ENCODE measurements around the gene OCIAD2. TPM values are rescaled to one million over a fixed set of nuclear protein-coding genes. Genes with fewer than 3 reads are reported as not detected.
"Not testable (repeated sequence)": the region's sequence is repeated elsewhere in the genome, so short reads cannot be mapped to it uniquely, and the experiment has no call there.

OCIAD2 gene
- total RNA-seq, 1 experiment from 2014 or later = not detected

DNA sequence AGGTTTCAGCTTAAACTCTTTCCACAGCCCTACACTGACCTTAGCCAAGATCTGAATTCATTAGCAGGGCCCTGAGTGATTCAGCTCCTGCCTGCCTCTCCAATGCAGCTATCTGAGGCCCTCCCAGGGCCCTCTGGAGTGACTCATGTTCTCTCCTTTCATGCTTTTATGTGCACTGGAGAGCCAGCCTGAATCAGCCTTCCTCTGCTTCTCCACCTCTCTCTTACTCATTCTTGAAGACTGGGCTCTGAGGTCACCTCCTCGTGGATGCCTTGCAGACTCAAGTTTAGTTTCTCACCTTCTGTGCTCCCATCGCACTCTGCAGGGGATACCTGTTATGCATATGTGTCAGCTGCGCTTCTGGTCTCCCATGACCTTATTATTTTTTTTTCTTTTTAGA is 3.1 kb upstream of the OCIAD2 start:
- in situ Hi-C loops (cut with HindIII; ENCODE audit: low sequenced_read_pairs) = no loop called here
- DNase-seq (ENCODE audit: low spot score) = no peak

DNA sequence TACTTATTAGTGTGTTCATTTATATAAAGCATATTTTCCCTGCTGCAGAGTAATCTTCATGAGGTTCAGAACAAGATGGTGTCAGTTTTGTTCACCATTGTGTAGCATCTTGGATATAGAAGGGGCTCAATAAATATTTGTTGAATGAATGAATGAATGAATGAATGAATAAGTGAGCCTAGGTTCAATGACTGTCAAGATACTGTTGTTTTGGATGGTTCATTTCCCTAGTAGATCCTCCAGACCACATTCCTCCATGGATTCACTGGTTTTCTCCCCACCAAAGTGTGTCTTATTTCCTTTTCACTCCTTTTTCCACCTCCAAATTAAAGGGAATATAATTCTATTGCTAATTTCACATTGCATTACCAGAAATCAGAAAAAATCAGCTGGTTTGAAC is 2.1 kb upstream of the OCIAD2 start:
- in situ Hi-C loops (cut with HindIII; ENCODE audit: low sequenced_read_pairs) = no loop called here
- DNase-seq (ENCODE audit: low spot score) = no peak

DNA sequence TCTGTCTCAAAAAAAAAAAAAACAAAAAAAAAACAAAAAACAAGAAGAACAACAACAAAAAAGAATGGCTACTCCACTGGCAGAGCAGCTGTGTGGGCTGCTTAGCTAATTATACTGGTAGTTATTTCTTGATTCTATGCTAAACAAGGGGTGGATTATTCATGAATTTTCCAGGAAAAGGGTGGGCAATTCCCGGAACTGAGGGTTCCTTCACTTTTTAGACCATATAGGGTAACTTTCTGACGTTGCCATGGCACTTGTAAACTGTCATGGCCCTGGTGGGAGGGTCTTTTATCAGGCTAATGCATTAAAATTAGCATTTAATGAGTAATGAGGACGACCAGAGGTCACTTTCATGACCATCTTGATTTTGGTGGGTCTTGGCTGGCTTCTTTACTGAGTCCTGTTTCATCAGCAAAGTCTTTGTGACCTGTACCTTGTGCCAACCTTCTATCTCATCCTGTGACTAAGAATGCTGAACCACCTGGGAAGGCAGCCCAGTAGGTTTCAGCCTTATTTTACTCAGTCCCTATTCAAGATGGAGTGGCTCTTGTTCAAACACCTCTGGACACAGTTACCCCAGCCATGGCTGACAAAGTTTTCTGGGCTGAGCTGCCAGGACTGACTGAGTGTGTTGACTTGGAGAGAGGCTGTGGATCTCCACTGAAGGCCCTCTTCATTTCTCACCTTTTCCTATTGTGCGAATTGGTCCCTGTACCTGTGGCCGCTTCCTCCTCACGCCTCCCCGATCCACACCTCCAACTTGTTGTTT is 1.3 kb upstream of the OCIAD2 start:
- DNase-seq (ENCODE audit: low spot score) = no peak
- in situ Hi-C loops (cut with HindIII; ENCODE audit: low sequenced_read_pairs) = no loop called here

DNA sequence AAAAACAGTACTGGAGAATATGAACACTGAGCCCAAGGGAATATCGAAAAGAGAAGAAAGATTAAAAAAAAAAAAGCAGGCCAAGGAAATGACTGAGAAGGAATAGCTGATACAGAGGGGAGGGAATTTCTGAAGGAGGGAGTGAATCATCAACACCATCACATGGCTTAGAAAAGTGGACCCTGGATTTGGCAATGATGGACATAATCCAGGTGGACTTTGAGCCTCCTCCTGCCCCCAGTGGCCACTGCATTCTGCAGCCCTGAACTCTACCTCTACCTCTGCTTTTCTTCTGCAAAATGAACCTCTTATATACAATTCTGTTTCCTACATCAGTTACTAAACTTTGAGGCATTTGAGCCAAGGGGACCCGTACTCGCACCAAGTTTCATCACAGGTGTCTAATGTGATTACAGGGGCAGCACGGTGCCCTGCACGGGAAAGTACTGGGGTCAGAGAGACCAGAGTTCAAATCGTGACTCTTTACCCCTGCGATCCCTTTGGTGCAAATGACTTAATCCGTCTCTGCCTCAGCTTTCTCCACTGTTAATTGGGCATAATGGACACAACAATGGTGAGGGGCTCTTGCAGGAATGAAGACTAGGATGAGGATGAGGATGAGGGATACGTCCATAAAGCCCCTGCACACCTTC is 1.1 kb downstream of the OCIAD2 start:
- in situ Hi-C loops (cut with HindIII; ENCODE audit: low sequenced_read_pairs) = no loop called here
- DNase-seq (ENCODE audit: low spot score) = no peak

DNA sequence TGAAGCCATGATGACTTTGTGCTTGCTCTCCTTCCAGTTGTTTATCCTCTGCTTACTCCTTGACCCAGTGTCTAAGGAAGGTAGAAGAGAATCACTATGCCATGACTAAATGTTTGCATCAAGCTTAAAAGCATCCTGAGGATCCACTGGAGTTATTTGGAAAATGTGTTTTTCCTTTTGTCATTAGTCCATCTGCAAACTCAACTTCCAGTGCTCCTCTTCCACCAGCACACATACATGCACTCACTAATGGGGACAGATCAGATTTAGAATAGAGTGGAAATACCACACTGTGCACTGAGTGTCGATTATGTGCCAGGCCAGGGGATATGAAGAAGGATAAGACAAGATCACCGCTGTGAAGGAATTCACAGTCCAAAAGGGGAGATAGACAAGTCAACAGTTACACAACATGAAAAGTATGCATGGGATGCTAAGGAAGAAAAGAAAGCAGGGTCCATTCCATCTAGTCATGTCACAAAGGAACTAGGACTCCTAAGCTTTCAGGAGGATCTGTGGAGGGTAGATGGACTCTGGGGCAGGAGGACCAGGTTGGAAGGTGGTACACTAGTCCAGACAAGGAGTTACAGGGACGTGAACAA is 1.9 kb downstream of the OCIAD2 start:
- no peak for DNase-seq (ENCODE audit: low spot score)
- in situ Hi-C loops (cut with HindIII; ENCODE audit: low sequenced_read_pairs) = no loop called here

DNA sequence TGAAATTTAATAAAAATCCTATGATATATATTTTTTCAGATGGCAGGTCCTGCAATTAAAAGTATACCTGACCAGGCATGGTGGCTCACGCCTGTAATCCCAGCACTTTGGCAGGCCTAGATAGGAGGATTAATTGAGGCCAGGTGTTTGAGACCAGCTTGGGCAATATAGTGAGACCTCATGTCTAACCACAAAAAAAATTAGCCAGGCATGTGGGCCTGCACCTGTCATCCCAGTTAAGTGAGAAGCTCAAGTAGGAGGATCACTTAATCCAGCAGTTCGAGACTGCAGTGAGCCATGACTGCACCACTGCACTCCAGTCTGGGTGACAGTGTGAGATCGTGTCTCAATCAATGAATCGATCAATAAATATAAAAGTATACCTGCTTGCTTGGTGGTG is 2.5 kb downstream of the OCIAD2 start:
- DNase-seq (ENCODE audit: low spot score) = no peak
- in situ Hi-C loops (cut with HindIII; ENCODE audit: low sequenced_read_pairs) = no loop called here

DNA sequence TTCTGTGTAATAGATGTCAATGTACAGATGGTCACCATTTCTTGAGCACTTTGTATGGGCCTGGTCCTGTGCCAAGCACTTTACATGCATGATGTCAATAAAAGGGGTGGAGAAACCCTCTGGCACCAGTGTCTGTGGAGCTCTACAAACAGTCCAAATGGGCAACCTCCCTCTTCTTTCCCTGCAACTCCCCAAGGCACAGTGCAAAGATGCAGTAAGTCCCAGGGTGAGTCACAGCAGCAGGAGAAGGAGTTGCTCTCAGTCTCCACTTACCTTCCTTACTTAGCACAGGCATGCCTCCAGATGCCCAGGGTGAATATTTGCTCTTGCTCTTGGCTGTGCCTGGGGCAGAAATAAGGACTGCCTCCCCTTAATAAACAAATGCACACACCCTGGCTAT is 4.3 kb downstream of the OCIAD2 start:
- in situ Hi-C loops (cut with HindIII; ENCODE audit: low sequenced_read_pairs) = no loop called here
- no peak for DNase-seq (ENCODE audit: low spot score)

DNA sequence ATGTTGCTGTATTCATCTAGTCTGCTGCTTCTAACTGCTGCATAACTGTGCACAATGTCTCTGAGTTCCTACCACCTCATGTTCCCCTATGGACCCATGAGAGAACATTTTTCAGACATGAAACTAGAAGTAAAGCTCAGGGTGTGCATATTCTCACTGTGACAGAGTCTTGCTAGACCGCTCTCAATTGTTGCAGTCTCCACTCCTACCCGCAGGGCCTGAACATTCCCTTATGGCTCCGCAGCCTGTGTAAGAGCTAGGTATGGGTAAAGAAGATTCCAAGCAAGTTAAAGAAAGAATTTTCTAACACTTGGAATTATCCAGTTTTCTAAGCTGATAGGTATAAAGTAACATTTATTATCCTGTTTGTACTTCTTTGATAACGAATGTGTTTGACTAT is 5.4 kb downstream of the OCIAD2 start:
- DNase-seq (ENCODE audit: low spot score) = no peak
- in situ Hi-C loops (cut with HindIII; ENCODE audit: low sequenced_read_pairs) = no loop called here

DNA sequence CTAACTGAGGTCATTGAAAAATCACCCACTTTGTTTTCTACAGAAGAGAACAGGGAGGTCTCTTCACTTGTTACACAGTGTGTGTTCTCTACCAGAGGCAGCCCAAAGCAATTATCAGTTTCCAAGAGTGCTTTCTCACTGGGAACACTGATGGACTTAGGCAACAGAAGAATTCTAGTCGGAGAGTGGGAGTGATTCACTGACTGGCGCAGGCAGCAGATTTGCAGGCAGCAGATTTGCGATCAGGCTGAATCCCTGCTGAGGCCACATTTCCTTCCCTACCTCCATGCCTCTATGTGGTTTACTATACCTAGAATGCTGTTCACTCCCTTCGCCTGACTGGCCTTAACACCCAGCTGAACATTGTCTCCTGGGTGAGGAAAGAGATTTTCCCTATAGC is 6.6 kb downstream of the OCIAD2 start:
- in situ Hi-C loops (cut with HindIII; ENCODE audit: low sequenced_read_pairs) = no loop called here
- DNase-seq (ENCODE audit: low spot score) = peak; percentile 31

DNA sequence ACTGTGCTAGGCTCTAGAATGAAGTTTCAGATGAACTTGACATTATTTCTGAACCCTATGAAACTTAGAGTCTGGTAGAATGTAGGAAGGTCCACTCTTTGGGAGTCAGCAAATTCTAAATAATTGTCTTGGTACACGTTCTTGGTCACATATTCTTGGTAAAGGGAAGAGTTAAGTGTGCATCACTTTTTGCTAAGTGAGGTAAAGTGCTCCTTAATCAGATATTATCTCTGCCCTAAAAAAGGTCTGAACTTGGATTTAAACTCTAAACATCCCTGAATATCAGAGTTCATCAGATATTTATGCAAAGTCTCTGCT is 7.2 kb downstream of the OCIAD2 start:
- in situ Hi-C loops (cut with HindIII; ENCODE audit: low sequenced_read_pairs) = no loop called here
- no peak for DNase-seq (ENCODE audit: low spot score)

DNA sequence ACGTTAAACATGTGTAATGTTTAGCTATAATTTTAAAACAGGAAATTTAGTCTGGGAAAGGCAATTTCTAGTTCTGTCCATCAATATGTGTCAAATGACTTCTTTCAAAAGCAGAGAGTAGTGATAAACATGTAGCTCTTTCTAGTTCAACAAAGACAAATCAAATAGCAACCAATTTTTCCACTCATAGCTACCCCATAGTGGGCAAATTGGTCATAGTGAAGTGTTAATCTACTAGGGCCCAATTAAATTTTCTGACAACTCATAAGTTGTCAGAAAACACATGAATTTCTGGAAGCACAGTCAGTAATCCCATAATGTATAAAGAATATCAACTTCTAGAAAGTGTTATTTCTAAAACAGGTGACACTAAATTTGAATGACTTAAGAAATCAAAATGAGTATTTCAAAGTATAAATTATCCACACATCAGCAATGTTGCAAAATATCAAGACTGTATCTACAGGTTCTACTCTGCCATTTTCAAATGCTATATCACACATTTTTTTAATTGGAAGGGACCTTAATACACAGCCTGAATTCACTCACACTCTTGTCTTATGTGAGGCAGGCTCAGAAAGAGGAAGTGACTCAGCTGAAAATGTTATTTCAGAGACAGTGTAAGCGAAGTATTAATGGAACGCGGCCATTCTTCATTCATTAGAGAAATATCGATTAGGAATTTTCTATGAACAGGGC is 7.7 kb downstream of the OCIAD2 start:
- DNase-seq (ENCODE audit: low spot score) = no peak
- in situ Hi-C loops (cut with HindIII; ENCODE audit: low sequenced_read_pairs) = no loop called here

DNA sequence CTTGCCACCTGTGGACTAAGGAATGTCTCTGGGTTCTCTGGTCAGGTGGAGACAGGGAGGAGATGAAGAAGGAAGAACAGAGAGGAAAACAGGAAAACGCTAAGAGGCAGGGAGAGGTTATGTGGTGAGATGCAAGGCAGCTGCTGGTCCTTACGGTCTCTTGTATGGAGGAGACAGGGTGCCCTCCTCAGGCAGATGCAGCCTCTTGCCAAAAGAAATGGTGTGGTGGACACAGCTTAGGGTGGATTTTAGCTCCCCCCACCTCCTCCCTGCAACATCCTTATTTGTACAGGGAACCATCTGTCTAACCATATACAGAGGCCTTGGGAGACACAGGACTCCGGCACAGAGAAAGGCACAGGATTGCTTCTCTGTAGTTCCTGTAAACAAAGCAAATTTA is 9.7 kb downstream of the OCIAD2 start:
- no peak for DNase-seq (ENCODE audit: low spot score)
- in situ Hi-C loops (cut with HindIII; ENCODE audit: low sequenced_read_pairs) = no loop called here

DNA sequence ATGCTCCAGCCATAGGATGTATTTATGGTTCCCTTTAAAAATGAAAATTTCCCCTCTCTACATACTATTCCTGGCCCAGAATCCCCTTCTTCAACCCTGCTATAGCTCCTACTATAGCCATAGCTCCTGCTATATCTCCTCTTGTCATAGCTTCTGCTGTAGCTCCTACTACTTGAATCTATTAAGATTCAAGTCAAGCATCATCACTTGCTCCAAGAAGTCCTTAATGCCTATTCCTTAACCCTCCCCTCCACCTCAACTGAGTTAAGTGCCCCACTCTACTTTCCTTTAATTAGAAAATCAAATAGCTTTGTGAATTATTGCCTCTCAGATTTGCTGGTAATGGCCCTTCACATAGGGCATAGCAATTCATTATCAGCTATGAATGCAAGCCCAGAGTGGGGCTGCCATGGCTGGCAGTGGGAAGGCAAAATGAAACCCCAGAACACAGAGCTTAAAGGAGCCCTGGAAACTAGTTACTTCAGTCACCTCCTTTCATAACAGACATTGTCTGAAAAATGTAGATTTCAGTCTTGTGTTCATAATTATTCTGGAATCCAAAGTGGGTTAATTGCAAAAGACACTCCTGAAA is 15.4 kb downstream of the OCIAD2 start:
- in situ Hi-C loops (cut with HindIII; ENCODE audit: low sequenced_read_pairs) = no loop called here

DNA sequence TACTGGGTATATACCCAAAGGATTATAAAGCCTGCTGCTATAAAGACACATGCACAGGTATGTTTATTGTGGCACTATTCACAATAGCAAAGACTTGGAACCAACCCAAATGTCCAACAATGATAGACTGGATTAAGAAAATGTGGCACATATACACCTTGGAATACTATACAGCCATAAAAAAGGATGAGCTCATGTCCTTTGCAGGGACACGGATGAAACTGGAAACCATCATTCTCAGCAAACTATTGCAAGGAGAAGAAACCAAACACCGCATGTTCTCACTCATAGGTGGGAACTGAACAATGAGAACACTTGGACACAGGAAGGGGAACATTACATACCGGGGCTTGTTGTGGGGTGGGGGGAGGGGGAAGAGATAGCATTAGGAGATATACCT is 16.8 kb downstream of the OCIAD2 start:
- DNase-seq (ENCODE audit: low spot score); in situ Hi-C loops (cut with HindIII; ENCODE audit: low sequenced_read_pairs): not testable (repeated sequence)

More for the DNA sequence above, 15.4 kb downstream of the OCIAD2 start:
- no peak for DNase-seq (ENCODE audit: low spot score)

DNA sequence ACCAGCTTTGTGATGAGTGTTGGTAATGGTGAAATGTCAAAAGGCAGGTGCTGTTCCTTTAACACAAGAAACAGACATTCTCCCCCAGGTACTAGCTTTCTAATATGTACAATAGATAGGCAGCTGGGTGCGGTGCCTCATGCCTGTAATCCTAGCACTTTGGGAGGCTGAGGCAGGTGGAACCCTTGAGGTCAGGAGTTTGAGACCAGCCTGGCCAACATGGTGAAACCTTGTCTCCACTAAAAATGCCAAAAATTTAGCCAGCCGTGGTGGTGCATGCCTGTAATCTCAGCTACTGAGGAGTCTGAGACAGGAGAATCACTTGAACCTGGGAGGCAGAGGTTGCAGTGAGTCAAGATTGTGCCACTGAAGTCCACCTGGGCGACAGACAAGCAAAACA is 24.9 kb downstream of the OCIAD2 start:
- in situ Hi-C loops (cut with HindIII; ENCODE audit: low sequenced_read_pairs); DNase-seq (ENCODE audit: low spot score): not testable (repeated sequence)

DNA sequence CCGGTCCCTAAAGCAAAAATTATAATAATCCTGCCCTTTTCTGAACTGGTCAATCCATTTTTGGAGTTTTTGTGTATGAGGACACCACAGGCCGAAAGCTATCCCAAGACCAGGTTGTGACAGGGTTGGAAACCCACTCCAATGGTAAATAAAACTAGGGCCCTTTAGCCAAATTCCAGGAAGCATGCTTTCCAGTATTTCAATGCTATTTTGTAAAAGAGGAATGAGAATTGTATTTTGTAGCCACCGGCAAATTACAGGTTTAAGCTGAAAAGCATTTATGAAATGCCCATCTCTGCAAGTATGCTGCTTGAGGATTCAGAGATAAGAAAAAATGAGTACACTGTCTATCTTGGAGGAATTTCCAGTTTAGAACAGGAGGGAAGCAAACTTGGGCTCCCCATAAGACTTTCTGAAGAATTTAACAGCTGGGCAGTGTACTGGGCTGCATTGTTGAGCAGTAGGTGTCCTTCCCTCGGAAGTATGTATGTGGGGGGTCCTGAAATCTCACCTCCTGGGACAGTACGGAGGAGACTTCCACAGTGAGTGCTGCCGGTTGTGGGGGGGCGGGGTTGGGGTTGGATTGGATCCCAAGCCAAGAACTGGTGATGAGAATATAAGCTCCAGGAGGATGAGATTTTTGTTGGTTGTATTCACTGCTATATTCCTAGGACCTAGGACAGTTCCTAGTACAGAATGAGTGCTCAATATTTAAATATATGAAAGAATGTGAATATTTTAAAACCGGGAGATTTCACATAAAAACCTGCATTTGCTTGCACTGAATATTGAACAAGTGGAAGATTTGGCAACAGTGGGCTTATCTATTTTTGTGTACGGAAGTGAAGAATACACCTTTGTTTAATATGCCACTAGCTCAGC is 26.8 kb downstream of the OCIAD2 start:
- DNase-seq (ENCODE audit: low spot score) = no peak
- in situ Hi-C loops (cut with HindIII; ENCODE audit: low sequenced_read_pairs) = no loop called here

DNA sequence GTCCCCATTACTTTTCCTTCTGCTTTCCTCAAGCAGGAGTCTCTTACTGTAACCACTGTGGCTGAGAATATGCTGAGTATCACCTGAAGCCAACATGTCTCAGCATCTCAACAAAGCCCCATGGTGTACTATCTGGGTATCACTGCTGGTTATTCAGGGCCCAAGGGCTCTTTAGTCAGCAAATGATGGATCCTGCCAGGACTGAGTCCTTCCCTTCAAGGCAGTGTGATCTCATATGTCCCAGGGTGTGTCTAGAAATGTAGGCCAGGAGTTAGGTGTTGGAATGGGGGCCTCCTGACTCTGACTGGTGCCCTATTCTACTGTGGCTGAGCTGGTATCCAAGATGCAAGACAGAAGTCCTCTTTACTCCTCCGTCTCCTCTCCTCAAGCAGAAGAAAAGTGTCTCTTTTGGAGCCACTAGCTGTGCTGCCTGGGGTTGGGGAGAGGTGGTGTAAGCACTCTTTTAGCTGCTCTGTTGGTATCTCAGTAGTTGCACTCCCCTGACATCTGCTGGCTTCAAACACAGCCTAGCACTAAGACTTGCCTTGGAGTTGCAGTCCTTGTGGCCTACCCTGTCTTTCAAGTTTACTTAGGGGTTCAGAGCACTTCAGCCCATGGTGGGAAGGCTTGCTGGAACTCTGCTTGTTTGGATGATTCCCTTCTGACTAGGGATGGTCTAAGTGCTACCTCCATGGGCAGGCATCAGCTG is 28.6 kb downstream of the OCIAD2 start:
- DNase-seq (ENCODE audit: low spot score) = no peak
- in situ Hi-C loops (cut with HindIII; ENCODE audit: low sequenced_read_pairs) = no loop called here

DNA sequence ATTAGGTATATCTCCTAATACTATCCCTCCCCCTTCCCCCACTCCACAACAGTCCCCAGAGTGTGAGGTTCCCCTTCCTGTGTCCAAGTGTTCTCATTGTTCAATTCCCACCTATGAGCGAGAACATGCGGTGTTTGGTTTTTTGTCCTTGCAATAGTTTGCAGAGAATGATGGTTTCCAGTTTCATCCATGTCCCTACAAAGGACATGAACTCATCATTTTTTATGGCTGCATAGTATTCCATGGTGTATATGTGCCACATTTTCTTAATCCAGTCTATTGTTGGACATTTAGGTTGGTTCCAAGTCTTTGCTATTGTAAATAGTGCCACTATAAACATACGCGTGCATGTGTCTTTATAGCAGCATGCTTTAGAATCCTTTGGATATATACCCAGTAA is 41.9 kb downstream of the OCIAD2 start:
- in situ Hi-C loops (cut with HindIII; ENCODE audit: low sequenced_read_pairs); DNase-seq (ENCODE audit: low spot score): not testable (repeated sequence)
